ENCODE measurements around the gene PCDH15.

PCDH15 gene

GRCh38 chr10:54800741-54801421, at the start of gene PCDH15:
TSS of gene PCDH15 (minus strand) at chr10:54801231. CDS start at chr10:54664262, 136,969 bp downstream.
- DNase-seq, result peak in 1 of 2 experiments; percentile 7

GRCh38 chr10:54843932-54844331, 42.9 kb upstream of the PCDH15 start:
- no peak for DNase-seq

GRCh38 chr10:54843085-54843646, 42.1 kb upstream of the PCDH15 start:
- no peak for DNase-seq

- DNase-seq, result no peak
These were observed 36.4 kb upstream of the PCDH15 start for GRCh38 chr10:54837479-54837878.

GRCh38 chr10:54833029-54833428, 32.0 kb upstream of the PCDH15 start:
- DNase-seq, result no peak

- no peak for DNase-seq
These were observed 26.0 kb upstream of the PCDH15 start for GRCh38 chr10:54826994-54827560.

- DNase-seq, result no peak
These were observed 14.6 kb upstream of the PCDH15 start for GRCh38 chr10:54815583-54815982.

GRCh38 chr10:54808186-54808935, 7.3 kb upstream of the PCDH15 start:
- DNase-seq, result no peak

GRCh38 chr10:54799506-54799905, 1.5 kb downstream of the PCDH15 start:
- DNase-seq, result peak in 1 of 2 experiments; percentile 1

GRCh38 chr10:54797636-54798321, 3.3 kb downstream of the PCDH15 start:
- DNase-seq, result no peak

GRCh38 chr10:54796881-54797280, 4.2 kb downstream of the PCDH15 start:
- DNase-seq, result no peak

GRCh38 chr10:54776622-54777021, 24.4 kb downstream of the PCDH15 start:
- DNase-seq, result no peak

GRCh38 chr10:54772468-54773122, 28.4 kb downstream of the PCDH15 start:
- DNase-seq, result no peak

- no peak for DNase-seq
These were observed 32.0 kb downstream of the PCDH15 start for GRCh38 chr10:54769051-54769450.

GRCh38 chr10:54758791-54759190, 42.2 kb downstream of the PCDH15 start:
- no peak for DNase-seq

- DNase-seq, result no peak
These were observed 51.4 kb downstream of the PCDH15 start for GRCh38 chr10:54749623-54750022.

GRCh38 chr10:54745436-54745835, 55.6 kb downstream of the PCDH15 start:
- DNase-seq, result no peak

GRCh38 chr10:54742416-54742815, 58.6 kb downstream of the PCDH15 start:
- DNase-seq, result no peak

GRCh38 chr10:54728511-54728910, 72.5 kb downstream of the PCDH15 start:
- DNase-seq, result no peak

GRCh38 chr10:54722075-54722474, 79.0 kb downstream of the PCDH15 start:
- DNase-seq, result no peak

GRCh38 chr10:54710918-54711317, 90.1 kb downstream of the PCDH15 start:
- DNase-seq, result peak in 1 of 2 experiments; percentile 1

- DNase-seq, result no peak
These were observed 92.4 kb downstream of the PCDH15 start for GRCh38 chr10:54708591-54708990.

- no peak for DNase-seq
These were observed 93.0 kb downstream of the PCDH15 start for GRCh38 chr10:54708021-54708420.
